A549 treated with GW870086 at 1 μM for 4 hours (cell line): ENCODE measurements around the gene KRT5. TPM values are rescaled to one million over a fixed set of nuclear protein-coding genes. Genes with fewer than 3 reads are reported as not detected.

ENCODE experiments used
- total RNA-seq: library from RNA; stranded (reverse); fragments of 200-300 nt; extraction: Qiagen RNA extraction; gene quantifications from 5 replicates; pipeline ENCODE4 v1.2.3, GENCODE V29; 2022; ENCODE audit warnings: low read depth

KRT5 gene
- total RNA-seq, result 0.24 to 0.66 TPM (median 0.49 TPM) in 5 replicates

DNA sequence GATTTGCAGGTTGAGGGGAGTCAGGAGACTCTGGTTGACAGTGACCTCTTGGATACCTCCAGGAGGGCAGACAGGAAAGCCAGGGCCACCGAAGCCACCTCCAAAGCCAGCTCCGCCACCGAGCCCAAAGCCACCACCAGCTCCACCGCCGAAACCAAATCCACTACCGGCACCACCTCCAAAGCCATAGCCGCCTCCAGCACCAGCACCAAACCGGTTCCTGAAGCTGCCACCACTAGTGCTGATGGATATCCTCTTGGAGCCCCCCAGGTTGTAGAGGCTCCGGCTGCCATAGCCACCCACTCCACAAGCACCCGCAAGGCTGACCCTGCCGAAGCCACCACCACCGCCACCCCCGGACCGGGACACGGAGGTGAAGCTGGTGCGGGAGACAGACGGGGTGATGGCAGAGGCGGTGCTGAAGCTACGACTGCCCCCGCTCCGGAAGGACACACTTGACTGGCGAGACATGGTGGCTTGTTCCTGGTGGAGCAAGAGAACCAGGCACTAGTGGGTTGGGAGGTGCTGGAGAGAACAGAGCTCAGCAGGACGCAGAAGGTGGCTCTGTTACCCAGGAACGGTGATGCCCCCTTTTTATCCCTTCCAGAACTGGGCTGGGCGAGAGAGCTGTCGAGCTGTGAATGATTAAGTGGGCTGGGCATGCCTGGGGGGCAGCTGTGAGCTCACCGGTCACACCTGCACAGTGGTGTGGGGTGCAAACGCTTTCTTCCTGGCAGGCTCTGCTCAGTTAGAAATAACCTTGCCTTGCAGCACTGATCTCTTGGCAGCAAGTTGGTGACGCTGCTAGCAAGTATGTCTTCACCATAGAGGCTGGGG, at the start of gene KRT5:
Gene KRT5 (minus strand): TSS at position 569 of the 837 bp plus-strand sequence. CDS start 98 bp downstream, at position 471.

DNA sequence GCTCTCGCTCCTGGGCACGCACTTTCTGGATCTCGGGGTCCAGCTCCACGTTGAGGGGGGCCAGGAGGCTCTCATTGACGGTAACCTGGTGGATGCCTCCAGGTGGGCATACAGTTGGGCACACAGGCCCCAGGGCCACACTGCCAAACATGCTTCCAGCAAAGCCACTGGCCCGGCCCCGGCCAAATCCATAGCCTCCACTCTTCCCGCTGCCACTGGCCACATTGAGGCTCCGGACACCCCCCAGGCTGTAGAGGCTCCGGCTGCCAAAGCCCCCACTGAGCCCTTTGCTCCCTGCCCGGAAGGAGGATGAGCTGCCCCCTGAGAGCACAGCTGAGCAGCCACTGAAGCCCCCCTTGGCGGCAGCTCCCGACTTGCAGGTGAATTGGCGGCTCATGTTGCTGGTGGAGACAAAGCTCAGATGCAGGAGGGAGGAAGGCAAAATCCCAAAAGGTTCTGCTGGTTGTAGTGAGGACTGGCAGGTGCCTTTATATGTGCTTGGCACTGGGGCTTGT, 32.5 kb upstream of the KRT5 start, which contains the start of gene KRT71:
Gene KRT71 (minus strand): TSS at position 465 of the 515 bp plus-strand sequence. CDS start 68 bp downstream, at position 397.

DNA sequence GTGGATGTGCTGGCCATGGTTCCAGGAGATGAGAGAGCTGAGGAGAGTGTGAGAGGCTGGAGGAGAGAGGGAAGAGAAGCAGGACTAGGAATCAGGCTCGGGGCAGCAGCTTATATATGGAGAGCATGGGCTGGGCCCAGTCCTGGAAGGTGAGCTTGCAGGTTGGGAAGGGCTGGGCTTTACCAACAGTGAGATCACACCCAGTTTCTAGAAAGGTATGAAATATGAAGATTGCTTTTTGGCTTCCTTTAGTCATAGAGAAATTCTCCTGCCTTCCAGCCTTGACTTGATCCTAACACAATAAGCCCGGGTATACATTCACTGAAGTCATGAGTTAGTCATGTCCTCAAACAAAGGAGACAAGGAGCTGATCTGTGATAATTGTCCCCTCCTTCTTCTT, 27.0 kb downstream of the KRT5 start, which contains the start of gene KRT6A:
Gene KRT6A (minus strand): TSS at position 86 of the 400 bp plus-strand sequence. CDS start 69 bp downstream, at position 17.

DNA sequence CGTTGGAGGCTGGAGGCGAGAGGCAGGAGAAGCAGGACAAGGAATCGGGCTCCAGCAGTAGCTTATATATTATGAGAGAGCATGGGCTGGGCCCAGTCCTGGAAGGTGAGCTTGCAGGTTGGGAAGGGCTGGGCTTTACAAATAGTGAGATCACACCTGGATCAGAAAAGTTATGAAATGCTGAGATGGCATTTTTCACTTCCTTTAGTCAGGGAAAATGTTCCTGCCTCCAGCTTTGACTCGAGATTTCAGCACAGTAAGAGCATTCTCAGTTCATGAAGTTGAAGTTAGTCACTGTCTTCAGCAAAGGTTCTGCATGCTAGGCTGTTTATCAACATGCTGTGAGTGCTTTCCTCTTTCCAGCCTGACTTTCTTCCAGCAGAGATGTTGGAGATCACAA, 46.4 kb downstream of the KRT5 start, which contains the start of gene KRT6C:
Gene KRT6C (minus strand): TSS at position 38 of the 400 bp plus-strand sequence. CDS start 68 bp downstream, outside the sequence.

Other genes with a start within 250 kb of the KRT5 start
- gene KRT86, start 245.7 kb downstream of the KRT5 start, total RNA-seq, result 31.3 to 49.7 TPM (median 45.6 TPM) in 5 replicates
- 3,338 to 4,063 TPM (median 3,935 TPM) in 5 replicates for gene KRT81, start 228.9 kb downstream of the KRT5 start, total RNA-seq
- 2.9 to 7.2 TPM (median 6.3 TPM) in 5 replicates for gene KRT83, start 199.0 kb downstream of the KRT5 start, total RNA-seq
- not detected in 5 replicates for gene KRT85, start 152.9 kb downstream of the KRT5 start, total RNA-seq
- gene KRT84, start 134.7 kb downstream of the KRT5 start, total RNA-seq, result not detected in 5 replicates
- gene KRT82, start 114.1 kb downstream of the KRT5 start, total RNA-seq, result not detected in 5 replicates
- gene KRT75, start 86.0 kb downstream of the KRT5 start, total RNA-seq, result 0.08 to 0.26 TPM (median 0.10 TPM) in 5 replicates
- 0.06 to 0.09 TPM in 2 of 5 replicates, not detected in the others for gene KRT6B, start 68.2 kb downstream of the KRT5 start, total RNA-seq
- not detected in 5 replicates for gene KRT6C, start 46.6 kb downstream of the KRT5 start, total RNA-seq
- 5.6 to 6.8 TPM (median 6.6 TPM) in 5 replicates for gene KRT6A, start 27.1 kb downstream of the KRT5 start, total RNA-seq
- not detected in 5 replicates for gene KRT71, start 32.8 kb upstream of the KRT5 start, total RNA-seq
- gene KRT74, start 53.4 kb upstream of the KRT5 start, total RNA-seq, result not detected in 5 replicates
- gene KRT72, start 81.1 kb upstream of the KRT5 start, total RNA-seq, result not detected in 5 replicates
- gene KRT73, start 98.2 kb upstream of the KRT5 start, total RNA-seq, result not detected in 5 replicates
- not detected in 5 replicates for gene KRT2, start 131.8 kb upstream of the KRT5 start, total RNA-seq
- not detected in 5 replicates for gene KRT1, start 160.0 kb upstream of the KRT5 start, total RNA-seq
- not detected in 5 replicates for gene KRT77, start 183.1 kb upstream of the KRT5 start, total RNA-seq